ENCODE results near the gene CRB3.

The CRB3 gene

DNA sequence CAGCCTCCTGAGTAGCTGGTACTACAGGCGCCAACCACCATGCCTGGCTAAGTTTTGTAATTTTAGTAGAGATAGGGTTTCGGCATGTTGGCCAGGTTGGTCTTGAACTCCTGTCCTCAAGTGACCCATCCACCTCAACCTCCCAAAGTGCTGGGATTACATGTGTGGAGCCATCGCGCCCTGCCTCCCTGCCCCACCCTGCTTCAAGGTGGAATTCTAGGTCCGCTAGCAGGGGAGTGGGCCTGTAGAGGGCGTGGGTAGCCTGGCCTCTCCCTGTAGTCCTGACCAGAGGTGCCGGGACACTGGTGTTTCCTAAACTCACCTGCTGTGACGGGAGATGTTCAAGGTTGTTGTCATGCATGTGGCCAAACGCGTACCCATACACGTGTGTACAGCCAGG, 30.9 kb upstream of the CRB3 start:
- DNase-seq (ENCODE audit: low read depth), result no peak

DNA sequence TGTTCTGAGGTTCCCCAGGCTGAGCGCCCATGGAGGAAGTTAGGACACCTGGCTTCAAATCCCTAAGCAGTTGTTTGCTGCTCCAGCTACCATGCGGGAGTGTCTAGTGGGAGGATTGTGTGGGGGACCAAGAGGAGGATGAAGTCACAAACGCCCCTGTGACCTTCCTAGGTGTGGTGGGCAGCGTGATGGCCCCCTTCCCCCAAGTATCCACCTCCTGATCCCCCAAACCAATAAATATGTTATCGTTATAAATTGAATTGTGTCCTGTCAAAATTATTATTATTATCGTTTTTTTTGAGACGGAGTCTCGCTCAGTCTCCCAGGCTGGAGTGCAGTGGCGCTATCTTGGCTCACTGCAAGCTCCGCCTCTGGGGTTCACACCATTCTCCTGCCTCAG, 30.4 kb upstream of the CRB3 start, which contains the start of gene SLC25A41:
TSS of gene SLC25A41 (minus strand) at position 101 of the 400 bp plus-strand sequence. CDS start at position 31, 70 bp downstream.
- DNase-seq (ENCODE audit: low read depth), result no peak

DNA sequence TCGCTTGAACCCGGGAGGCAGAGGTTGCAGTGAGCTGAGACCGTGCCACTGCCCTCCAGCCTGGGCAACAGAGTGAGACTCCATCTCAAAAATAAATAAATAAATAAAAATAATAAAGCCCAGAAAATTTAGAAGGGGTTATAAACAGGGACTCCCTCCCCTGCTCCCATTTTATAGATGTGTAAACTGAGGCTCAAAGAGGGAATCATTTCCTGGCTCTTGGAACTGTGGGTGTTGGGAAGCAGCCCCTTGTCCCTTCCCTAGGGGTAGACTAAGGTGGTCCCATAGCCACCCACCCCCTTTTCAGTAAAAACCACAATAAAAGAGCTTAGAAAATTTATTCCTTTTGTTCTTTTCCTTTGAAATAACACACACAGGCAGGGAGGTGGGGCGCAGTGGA, 24.3 kb upstream of the CRB3 start:
- no peak for DNase-seq (ENCODE audit: low read depth)

DNA sequence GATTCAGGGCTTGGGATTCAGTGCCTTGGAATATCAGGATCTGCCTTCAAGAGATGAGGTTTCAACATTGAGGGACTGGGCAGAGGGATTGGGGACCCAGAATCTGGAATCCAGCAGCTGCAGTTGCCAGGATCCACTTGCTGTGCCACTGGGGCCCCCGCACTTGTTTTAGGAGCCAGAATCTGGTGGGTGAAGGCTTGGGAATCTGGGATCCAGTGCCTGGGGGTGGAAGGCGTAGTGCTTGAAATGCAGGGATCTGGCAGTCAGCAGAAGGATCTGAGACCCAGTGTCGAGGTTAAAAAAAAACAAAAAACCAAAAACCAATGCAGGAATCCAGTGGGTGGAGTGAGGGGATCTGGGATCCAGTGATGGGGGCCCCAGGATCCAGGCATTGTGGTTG, 23.2 kb upstream of the CRB3 start:
- no peak for DNase-seq (ENCODE audit: low read depth)

DNA sequence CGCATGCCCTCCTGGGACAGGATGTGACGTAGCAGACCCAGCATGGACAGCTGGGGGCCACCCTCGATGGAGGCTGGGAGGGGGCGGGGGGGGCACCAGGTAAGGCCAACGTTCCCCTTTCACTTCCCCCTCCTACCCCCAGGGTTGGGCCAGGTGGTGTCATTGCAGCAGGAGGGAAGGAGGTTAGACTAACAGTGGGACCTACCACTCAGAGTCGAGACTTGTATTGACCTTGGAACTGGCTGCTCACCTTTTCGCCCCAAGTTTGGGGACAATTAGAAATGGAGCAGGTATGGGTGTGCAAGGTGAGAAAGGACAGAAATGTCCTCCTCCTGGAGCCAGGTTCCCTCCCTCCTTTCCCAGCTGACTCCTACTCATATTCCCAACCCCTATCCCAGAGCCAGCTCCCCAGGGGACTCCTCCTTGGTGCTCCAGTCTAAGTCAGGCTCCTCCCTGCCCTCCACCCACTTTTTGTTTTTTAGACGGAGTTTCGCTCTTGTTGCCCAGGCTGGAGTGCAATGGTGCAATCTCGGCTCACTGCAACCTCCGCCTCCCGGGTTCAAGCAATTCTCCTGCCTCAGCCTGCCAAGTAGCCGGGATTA, 21.9 kb upstream of the CRB3 start:
- DNase-seq (ENCODE audit: low read depth), result no peak

DNA sequence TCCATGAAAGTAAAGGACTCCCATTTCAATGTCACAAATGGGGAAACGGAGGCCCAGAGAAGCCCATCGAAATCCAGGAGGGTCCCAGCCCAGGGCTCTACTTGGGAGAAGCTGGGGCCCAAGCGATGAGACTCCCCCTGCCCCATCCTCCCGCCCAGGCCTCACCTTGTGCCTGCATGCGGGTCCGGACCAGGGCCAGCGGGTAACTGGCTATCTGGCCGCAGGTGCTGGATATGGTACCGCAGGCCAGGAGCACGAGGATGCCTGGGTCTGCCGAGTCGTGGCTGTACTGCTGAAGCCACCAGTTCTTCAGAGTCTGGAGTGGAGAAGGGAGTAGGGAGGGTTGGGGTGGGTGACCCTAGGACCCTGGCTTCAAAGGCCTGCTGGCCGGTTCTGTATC, 20.1 kb upstream of the CRB3 start:
- no peak for DNase-seq (ENCODE audit: low read depth)

DNA sequence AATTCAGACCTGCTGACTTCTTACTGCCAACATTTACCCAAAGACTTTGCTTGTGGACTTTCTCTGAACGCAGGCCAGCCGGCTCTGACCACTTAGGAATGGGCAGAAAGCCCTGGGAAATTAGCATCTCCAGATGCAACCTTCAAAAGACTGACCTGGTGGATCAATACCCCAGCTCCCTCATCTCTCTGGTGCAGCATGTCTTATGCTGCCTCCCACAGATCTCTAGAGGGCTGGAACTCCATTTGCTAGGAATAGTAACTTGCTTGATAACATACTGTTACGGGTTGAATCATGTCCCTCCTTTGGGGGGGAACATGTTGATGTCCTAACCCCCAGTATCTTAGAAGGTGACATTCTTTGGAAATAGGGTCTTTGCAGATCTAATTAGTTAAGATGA, 17.6 kb upstream of the CRB3 start:
- no peak for DNase-seq (ENCODE audit: low read depth)

DNA sequence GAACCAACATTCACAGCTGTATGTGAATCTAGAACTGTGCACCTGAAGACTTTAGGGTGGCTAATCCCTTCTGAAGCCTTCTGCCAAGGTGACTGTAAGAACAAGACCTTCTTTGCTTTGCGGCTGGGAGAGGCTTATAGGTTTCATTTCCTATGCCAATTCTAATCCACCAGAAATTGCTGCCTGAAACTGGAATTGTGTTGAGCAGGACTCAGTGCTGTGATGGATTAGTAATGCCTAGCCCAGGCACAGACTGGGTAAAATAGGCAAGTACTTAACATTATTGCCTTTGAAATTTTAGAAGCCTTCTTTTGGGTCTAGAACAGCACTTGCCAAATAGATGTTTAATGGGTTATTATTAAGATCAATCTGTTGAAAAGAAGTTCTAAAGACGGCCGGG, 16.0 kb upstream of the CRB3 start:
- no peak for DNase-seq (ENCODE audit: low read depth)

DNA sequence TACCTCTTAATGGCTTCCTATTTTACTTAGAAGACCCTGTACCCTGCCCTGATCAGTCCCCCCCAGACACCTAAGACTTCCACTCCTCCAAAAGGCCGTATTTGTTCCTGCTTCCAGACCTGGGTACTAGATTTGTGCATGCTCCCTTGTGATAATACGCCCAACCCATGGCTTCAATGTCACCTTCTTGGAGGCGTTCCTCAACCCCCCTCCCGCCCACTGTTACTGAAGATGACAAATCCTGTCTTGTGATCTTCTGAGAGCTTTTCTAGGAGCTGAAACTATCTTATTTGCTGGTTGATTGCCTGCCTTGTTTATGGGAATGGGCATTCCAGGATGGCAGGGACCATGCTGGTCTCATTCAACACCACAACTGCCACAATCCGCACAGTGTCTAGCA, 13.9 kb upstream of the CRB3 start:
- no peak for DNase-seq (ENCODE audit: low read depth)

DNA sequence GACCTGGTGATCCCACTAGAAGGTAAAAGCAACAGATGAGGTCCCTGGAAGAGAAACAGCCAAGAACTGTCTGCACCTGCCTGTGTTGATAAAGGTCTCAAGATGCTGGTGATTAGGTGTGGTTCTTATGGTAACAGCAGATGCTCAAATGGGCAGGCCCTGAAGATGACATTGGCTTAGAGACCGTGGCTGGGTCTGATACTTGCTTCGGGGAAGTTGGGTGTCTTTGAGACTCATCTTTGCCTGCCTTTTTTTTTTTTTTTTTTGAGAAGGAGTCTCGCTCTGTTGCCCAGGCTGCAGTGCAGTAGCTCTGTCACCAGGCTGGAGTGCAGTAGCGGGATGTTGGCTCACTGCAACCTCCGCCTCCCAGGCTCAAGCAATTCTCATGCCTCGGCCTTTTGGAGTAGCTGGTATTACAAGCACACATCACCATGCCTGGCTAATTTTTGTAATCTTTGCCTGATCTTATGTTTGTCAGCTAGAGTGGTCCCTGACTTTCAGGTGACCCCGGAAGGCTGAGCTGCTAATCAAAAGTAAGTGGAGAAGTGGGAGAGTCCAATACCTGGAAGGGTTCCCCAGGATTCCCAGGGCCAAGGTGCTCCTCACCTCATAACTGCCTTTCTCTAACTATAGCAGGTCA, 12.4 kb upstream of the CRB3 start:
- no peak for DNase-seq (ENCODE audit: low read depth)

DNA sequence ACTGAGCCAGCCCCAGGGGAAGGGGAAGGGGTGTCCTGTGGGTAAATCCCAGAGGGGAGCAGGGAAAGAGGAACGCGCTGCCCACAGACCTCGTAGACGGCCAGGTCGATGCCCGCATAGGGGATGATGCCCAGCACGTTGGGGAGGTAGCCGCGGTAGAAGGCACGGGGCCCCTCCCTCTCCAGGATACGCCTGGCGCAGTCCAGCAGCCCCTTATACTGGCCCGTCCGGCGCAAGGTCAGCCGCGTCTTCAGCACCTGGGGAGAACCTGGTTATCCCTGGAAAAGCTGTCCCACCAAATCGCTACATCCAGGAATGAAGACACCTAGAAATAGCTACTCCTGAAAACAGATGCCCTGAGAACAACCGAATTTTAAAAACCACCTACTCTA, 11.9 kb upstream of the CRB3 start:
- DNase-seq (ENCODE audit: low read depth), result no peak

DNA sequence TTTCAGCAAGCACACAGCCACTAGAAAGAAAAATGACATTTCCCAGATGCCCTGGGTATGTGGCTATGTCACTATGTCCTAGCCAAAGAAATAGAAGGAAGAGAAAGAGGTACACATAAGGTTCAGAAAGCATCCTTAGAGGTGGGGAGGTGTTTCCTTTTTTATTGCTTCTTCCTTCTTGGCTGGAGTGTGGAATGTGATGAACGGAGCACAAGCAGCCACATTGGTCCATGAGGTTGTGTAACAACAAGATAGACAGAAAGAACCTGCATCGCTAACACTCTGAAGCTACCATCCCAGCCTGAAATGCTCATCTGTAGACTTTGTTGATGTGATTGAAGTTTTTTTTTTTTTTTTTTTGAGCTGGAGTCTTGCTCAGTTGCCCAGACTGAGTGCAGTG, 11.2 kb upstream of the CRB3 start:
- no peak for DNase-seq (ENCODE audit: low read depth)

DNA sequence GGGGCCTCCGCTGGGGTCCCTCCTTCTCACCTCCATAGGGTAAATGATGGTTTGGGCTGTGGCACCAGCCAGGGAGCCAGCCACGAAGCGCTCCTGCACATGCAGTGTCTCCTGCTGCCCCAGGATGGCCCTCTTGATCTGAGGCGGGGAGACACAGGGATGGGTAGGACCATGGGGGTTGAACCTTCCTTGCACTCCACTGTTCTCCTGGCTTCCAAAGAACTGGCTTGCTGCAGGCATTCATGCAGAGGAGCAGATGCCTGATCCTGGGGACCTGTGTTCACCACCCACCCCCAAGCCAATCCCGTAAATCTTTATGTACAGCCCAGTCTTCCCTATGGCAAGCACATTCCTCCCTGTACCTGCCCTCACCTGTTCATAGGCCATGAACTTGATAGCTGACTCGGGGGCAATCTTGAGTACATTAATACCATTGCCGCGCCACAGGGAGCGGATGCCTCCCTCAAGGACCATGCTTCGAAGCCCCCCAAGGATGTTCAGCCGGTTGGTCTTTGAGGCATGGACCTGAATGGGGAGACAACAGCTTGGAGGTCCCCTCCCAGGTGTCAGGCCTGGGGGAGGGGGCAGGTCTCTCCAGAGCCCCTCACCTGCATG, 10.0 kb upstream of the CRB3 start:
- DNase-seq (ENCODE audit: low read depth), result no peak

DNA sequence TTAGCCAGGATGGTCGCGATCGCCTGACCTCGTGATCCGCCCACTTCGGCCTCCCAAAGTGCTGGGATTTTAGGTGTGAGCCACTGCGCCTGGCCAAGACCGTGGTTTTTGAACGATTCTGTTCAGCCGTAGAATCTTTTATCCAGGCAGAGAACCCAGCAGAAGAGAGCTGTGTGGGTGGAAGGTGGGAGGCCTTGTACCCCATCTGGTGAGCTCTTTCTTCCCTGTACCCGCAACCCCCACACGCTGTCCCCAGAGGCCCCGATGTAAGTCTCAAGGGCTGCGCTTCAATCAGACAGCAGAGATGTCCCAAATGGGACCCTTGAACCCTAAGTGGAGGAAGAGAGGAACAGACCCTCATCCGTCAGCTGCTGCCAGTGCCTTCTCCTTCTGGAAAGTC, 8.1 kb upstream of the CRB3 start:
- no peak for DNase-seq (ENCODE audit: low read depth)

DNA sequence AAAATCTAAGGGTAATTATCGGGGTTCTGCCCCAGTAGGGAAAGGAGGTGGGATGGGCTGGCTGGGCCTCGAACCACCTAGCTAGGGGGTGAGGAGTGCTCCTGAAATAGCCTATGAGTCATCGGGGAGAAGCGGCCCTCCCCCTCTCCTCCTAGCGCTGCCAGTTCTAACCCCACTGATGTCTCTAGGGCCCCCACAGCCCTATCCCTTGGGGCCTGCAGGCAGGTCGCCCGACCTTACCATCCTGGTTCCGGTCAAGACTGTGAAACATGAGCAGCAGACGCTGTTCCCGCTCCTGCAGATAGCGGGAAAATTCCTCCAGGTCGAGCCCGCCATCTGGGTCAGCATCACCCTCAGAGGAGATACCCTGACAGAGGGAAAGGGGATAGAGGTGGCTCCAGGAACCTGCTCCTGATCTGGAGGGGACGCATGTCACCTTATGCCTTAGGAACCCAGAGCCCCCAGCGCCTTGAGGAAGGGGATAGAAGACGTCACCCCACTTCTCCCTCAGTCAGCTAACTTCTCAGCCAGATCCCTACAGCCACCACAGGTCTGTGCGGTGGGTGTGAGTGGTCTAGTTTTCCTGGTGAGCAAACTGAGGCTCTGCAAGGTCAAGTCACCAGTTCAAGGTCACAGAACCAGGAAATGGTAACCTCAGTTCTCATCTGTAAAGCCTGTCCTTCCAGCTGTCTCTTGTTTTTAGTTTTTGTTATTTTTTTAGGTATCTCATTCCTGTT, 5.9 kb upstream of the CRB3 start:
- no peak for DNase-seq (ENCODE audit: low read depth)

DNA sequence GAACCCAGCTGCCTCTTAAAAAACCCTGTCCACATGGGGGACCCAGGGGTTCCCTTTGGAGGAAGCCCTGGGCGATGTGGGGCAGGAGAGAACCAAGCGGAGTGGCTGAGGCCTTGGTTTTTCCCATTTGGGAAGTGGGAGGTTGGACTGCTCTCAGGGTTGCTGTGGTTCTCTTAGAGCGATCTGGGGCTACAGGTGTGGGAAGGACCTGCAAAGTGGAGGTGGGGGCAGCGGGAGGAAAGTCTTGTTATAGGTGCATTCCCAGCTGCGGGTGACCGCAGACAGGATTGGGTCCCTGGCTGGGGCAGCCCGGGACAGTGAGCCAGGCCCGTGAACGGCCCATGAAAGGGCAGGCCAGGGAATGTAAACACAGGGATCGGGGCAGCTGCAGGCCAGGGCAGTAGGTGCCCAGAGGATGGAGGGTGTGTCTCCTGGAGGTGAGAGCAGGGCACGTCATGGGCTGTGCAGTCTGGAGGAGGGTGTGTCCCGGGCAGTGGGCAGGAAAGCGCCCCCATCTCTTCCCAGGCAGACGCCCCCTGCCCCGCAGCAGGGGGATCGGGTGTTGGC, 5.3 kb upstream of the CRB3 start:
- DNase-seq (ENCODE audit: low read depth), result no peak

DNA sequence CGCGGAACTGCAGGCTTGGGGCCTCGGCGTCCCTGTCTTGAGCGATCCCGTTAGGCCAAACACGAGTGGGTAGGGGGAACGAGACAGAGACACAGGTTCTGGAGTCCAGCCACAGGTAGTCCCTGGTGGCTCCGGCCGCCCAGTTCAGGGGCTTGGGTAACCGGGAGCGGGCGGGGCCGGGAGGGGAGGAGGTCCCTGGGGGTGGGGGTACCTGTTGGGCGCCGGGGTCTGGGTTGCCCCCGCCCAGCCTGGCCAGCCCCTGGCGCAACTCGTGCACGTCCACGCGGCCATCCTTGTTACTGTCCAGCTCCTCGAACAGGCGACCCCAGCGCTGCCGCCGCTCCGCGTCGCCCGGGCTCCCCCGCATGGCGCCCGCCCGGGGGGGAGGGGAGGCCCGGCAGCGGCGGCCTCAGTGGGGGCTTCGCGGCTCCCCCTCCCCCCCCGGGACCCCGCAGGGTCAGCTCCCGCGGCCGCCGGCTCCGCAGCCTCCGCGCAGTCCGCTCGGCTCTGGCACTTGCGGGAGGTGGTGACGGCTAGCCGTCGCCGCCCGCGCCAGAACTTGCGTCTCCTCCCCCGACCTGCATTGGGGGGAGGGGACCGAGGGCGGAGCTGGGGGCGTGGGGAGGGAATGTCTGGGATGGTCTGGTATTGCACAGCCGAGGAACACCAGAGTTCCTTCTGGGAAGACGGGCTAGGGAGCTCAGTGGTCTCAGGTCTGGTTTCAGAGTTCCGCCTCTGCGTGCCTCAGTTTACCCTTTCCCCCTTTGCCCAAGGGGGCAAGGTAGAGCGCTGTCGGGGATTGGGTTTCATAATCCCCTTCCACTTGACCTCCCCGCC, 4.6 kb upstream of the CRB3 start, which contains the start of gene SLC25A23:
TSS of gene SLC25A23 (minus strand) at position 531 of the 837 bp plus-strand sequence. CDS start at position 367, 164 bp downstream.
- peak; percentile 70 for DNase-seq (ENCODE audit: low read depth)

DNA sequence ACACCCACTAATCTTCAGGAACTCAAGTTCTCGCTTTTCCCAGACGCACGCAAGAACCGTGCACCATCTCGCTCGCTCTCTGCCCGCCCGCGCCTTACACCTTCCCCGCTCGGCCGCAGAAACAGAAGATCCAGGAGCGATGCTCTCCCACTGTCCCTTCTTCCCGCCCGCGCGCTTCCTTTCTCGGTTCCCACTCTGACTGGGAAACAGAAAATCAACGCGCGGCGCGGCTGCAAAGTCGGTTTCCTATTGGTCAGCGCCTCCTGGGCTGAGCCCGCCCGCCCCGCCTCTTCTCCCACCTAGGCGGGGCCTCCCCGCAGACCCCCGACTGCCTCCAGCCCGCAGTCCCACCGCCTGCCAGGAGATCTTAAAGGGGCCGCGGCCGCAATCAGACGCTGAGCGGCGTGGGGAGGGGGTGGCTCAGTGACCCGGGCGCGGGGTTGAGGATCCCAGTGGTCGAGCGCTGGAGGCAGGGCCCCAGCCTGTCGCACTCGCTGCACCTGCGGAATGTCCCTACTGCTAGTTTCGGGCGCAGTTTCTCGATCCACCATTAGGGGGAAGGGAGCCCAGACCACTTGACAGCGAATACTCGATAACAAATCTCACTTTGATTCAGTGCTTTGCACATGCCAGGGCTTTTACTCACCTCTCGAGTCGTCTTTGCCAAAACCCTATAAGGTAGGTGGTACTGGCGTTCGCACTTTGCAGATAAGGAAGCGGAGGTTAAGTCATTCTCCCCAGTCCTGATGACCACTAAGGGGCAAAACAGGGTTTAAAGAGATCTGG, 3.8 kb upstream of the CRB3 start:
- peak; percentile 100 for DNase-seq (ENCODE audit: low read depth)

DNA sequence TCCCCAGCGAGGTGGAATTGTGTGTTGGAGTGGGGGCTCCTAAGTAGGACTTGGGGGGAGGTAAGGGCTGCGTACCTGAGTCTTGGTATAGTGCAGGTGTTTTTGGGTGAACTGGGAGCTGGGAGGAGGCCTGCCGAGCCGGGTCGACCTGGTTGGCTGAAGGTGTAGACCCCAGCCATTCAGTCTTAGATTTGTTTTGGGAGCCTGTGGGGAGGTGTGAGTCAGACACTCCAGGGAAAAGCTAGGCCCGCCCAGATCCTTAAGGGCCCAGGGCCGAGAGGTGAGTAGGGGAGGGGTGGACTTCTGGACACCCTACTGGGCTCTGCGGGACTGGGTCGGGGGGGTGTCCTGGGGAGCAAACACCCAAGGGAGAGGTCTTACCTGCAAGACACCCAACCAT, 935 bp downstream of the CRB3 start:
- DNase-seq (ENCODE audit: low read depth), result no peak

DNA sequence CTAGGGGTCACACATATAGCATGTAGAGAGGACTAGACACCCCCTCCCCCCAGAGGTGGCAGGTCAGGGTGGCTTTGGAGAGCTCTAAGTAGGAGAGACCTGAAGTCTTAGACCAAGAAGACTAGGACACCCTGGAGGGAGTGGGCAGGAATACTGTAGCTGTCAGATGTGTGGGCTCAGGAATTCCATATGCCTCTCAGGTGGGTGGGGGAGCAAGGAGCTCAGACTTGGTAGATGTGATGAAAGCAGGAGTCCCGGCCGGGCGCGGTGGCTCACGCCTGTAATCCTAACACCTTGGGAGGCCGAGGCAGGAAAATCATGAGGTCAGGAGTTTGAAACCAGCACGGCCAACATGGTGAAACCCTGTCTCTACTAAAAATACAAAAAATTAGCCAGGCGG, 1.6 kb downstream of the CRB3 start:
- no peak for DNase-seq (ENCODE audit: low read depth)
